PC-3 (cell line): ENCODE data around the gene NFKB2. TPM values are rescaled to one million over a fixed set of nuclear protein-coding genes. Genes with fewer than 3 reads are reported as not detected.

Experiments
- ATAC-seq: fragments of 200-7000 bp; cut with Tn5 transposase; 2 replicates; pipeline ENCODE4 v1.9.1; 2020; ENCODE audit warnings: mild to moderate bottlenecking, moderate library complexity
- BruUV-seq: library from RNA; stranded (reverse); fragments of 400-500 nt; replicated peaks from 2 replicates; lab custom pipeline; 2021; lab: Mats Ljungman, UMichigan
- CTCF ChIA-PET: fragments of 300-600 bp; sonication (Branson Sonifier 250); formaldehyde crosslinking; loops from one replicate; lab custom pipeline; 2022; ENCODE audit warnings: antibody characterized with exemption; lab: Charles Lee
- POLR2A ChIA-PET: fragments of 300-600 bp; sonication (Branson Sonifier 250); formaldehyde crosslinking; loops from one replicate; lab custom pipeline; 2022; ENCODE audit warnings: antibody characterized with exemption; ENCODE audit not compliant: unreplicated experiment; lab: Charles Lee
- DNase-seq: peaks from one replicate; pipeline ENCODE4 v3.0.0-alpha.2; 2015
- H2AFZ ChIP-seq: fragments of 300-600 bp; sonication (generic); 2 replicates; pipeline ENCODE4 v1.6.0; 2016; ENCODE audit warnings: antibody characterized with exemption, low read length
- H3F3A ChIP-seq: fragments of 300-600 bp; sonication (generic); one replicate; pipeline ENCODE4 v1.6.0; 2017; ENCODE audit warnings: antibody characterized with exemption, low read length, control low read depth, mild to moderate bottlenecking; ENCODE audit not compliant: unreplicated experiment
- H3K27ac ChIP-seq: fragments of 300-600 bp; sonication (generic); 2 replicates; pipeline ENCODE4 v1.5.1; 2016; ENCODE audit warnings: mild to moderate bottlenecking, low read length
- H3K27me3 ChIP-seq: fragments of 300-600 bp; sonication (generic); 2 replicates; pipeline ENCODE4 v1.6.1; 2016; ENCODE audit warnings: low read length, mixed read lengths
- H3K36me3 ChIP-seq: fragments of 300-600 bp; sonication (generic); 2 replicates; pipeline ENCODE4 v1.6.1; 2016; ENCODE audit warnings: low read depth, mixed run types, low read length, mixed read lengths
- H3K4me1 ChIP-seq: fragments of 300-600 bp; sonication (generic); 2 replicates; pipeline ENCODE4 v1.5.1; 2016; ENCODE audit warnings: low read length; ENCODE audit not compliant: insufficient read depth
- H3K4me2 ChIP-seq: fragments of 300-600 bp; sonication (generic); 2 replicates; pipeline ENCODE4 v1.6.0; 2016; ENCODE audit warnings: low read length
- H3K4me3 ChIP-seq: fragments of 300-600 bp; sonication (generic); 2 replicates; pipeline ENCODE4 v1.5.1; 2016; ENCODE audit warnings: mild to moderate bottlenecking, low read length, mixed read lengths
- H3K79me2 ChIP-seq: fragments of 300-600 bp; sonication (generic); 2 replicates; pipeline ENCODE4 v1.6.1; 2017; ENCODE audit warnings: low read length, mixed read lengths
- H3K9ac ChIP-seq: fragments of 300-600 bp; sonication (generic); 2 replicates; pipeline ENCODE4 v1.6.0; 2016; ENCODE audit warnings: mild to moderate bottlenecking, low read length
- H3K9me2 ChIP-seq: fragments of 300-600 bp; sonication (generic); replicated peaks from 2 replicates; pipeline ENCODE4 v1.6.1; 2016; ENCODE audit warnings: mixed run types, low read length, mixed read lengths
- H3K9me3 ChIP-seq: fragments of 300-600 bp; sonication (generic); 2 replicates; pipeline ENCODE4 v1.6.1; 2016; ENCODE audit warnings: low read length, mixed read lengths
- H4K20me1 ChIP-seq: fragments of 300-600 bp; sonication (generic); 2 replicates; pipeline ENCODE4 v1.6.1; 2016; ENCODE audit warnings: low read length, mixed read lengths
- CTCF ChIP-seq: fragments of 300-600 bp; sonication (generic); conservative IDR thresholded peaks from 2 replicates; pipeline ENCODE4 v1.5.1; 2017; ENCODE audit warnings: antibody characterized with exemption, low read depth, mild to moderate bottlenecking, low read length
- EZH2 ChIP-seq: fragments of 300-600 bp; sonication (generic); IDR thresholded peaks from one replicate; pipeline ENCODE4 v1.6.1; 2017; ENCODE audit warnings: antibody characterized with exemption, mild to moderate bottlenecking, low read length; ENCODE audit not compliant: unreplicated experiment
- EZH2phosphoT487 ChIP-seq: fragments of 300-600 bp; sonication (generic); IDR thresholded peaks from 2 replicates; pipeline ENCODE4 v1.6.1; 2018; ENCODE audit warnings: mild to moderate bottlenecking, antibody characterized with exemption, low read length, borderline replicate concordance
- intact Hi-C: fragments of 100-400 bp; cut with micrococcal nuclease; formaldehyde crosslinking; loops from 2 replicates; pipeline ENCODE4 v1.9.0; 2023
- total RNA-seq: library from RNA; depleted of rRNA; stranded (reverse); fragments of >200 nt; gene quantifications from 2 replicates; pipeline ENCODE4 v1.2.3, GENCODE V29; 2014

The NFKB2 gene
- total RNA-seq, 1 experiment from 2014 or later = 45.0 TPM

GRCh38 chr10:102389894-102390293 is 5.6 kb upstream of the NFKB2 start:
- intact Hi-C loops = no loop called here
- Histone ChIP-seq H3K79me2 (no peaks in the 10 kb centered on the region), H4K20me1 (no peaks in the 10 kb centered on the region), H3F3A (no peaks in the 10 kb centered on the region), H3K9ac (no peak overlapping the region), H3K9me2 (no peaks in the 10 kb centered on the region), H3K27ac (no peak overlapping the region), H3K27me3 (no peaks in the 10 kb centered on the region), H3K36me3 (no peaks in the 10 kb centered on the region), H2AFZ (no peak overlapping the region), H3K4me3 (no peak overlapping the region), H3K9me3 (no peaks in the 10 kb centered on the region), H3K4me1 (no peaks in the 10 kb centered on the region), H3K4me2 (no peak overlapping the region)
- TF ChIP-seq EZH2 (no peak), CTCF (no peak), EZH2phosphoT487 (no peak)
- BruUV-seq = no TSS peak
- ChIA-PET CTCF (no interaction called here), POLR2A (no interaction called here)
- ATAC-seq (no peak), DNase-seq (no peak)

- POLR2A ChIA-PET = no interaction called here
- BruUV-seq = no TSS peak
- intact Hi-C loops = no loop called here
Measured at GRCh38 chr10:102392306-102392705, 3.2 kb upstream of the NFKB2 start.

More at GRCh38 chr10:102392306-102392705, 3.2 kb upstream of the NFKB2 start:
- H3K4me1 ChIP-seq = peaks cover 12% of the 10 kb centered on the region; the same call in 1 of the 2 replicates
- H3K9me3 ChIP-seq = no peaks in the 10 kb centered on the region
- ATAC-seq (no peak), DNase-seq (no peak)
- peaks cover 15% of the 10 kb centered on the region for H3K79me2 ChIP-seq
- no peak overlapping the region for H3K27ac ChIP-seq
- no peak overlapping the region for H3K4me2 ChIP-seq
- TF ChIP-seq EZH2 = no peak
- no peak for TF ChIP-seq EZH2phosphoT487
- no peak for TF ChIP-seq CTCF
- H4K20me1 ChIP-seq = no peaks in the 10 kb centered on the region
- H2AFZ ChIP-seq = no peak overlapping the region
- no peaks in the 10 kb centered on the region for H3K9me2 ChIP-seq
- H3K36me3 ChIP-seq = no peaks in the 10 kb centered on the region
- no peaks in the 10 kb centered on the region for H3F3A ChIP-seq
- no peak overlapping the region for H3K9ac ChIP-seq
- no peak overlapping the region for H3K4me3 ChIP-seq
- no peaks in the 10 kb centered on the region for H3K27me3 ChIP-seq
- CTCF ChIA-PET = no interaction called here
